Naive thymus-derived CD8-positive, alpha-beta T cell (primary cell): ENCODE measurements around the gene PRKCH. TPM values are rescaled to one million over a fixed set of nuclear protein-coding genes. Genes with fewer than 3 reads are reported as not detected.
A peak's percentile ranks its signal among the peaks of the same experiment; 100 is the strongest.

Experiments
- ATAC-seq, 2 donors: fragments of 150-1000 bp; cut with Tn5 transposase in 1 of 2; sonication (Bioruptor Pico), chemical (Tn5 transposase) in 1 of 2; 1 replicate in 1 of 2; 2 replicates in 1 of 2; pipeline ENCODE4 v1.10.0; 2021; ENCODE audit warnings: mild to moderate bottlenecking in 2 of 2, moderate library complexity in 2 of 2
- POLR2A ChIA-PET: fragments of 350-600 bp; sonication (Branson Sonifier 250); formaldehyde crosslinking; loops from one replicate; lab custom pipeline; 2021; ENCODE audit warnings: antibody characterized with exemption; lab: Charles Lee
- DNase-seq, 10 donors: peaks; one replicate each; pipeline versions ENCODE4 v3.0.0 to v3.0.0-alpha.2; 2020 to 2022
- H3K27ac Mint-ChIP-seq, 10 donors: one replicate each; pipeline ENCODE4 v1.8.0; 2020 to 2022; ENCODE audit warnings: mild to moderate bottlenecking in 10 of 10, mixed read lengths in 10 of 10, moderate library complexity in 4 of 10, inconsistent platforms in 1 of 10
- H3K27me3 Mint-ChIP-seq, 5 donors: one replicate each; pipeline ENCODE4 v1.8.0; 2021 to 2022; ENCODE audit warnings: mixed read lengths in 5 of 5
- H3K36me3 Mint-ChIP-seq, 3 donors: one replicate each; pipeline ENCODE4 v1.8.0; 2020 to 2022; ENCODE audit warnings: mixed read lengths in 3 of 3, mild to moderate bottlenecking in 2 of 3, inconsistent platforms in 1 of 3
- H3K4me1 Mint-ChIP-seq, 4 donors: one replicate each; pipeline ENCODE4 v1.8.0; 2021 to 2022; ENCODE audit warnings: mixed read lengths in 4 of 4
- H3K4me3 Mint-ChIP-seq, 10 donors: one replicate each; pipeline ENCODE4 v1.8.0; 2020 to 2022; ENCODE audit warnings: mild to moderate bottlenecking in 10 of 10, mixed read lengths in 10 of 10, moderate library complexity in 6 of 10, inconsistent platforms in 1 of 10
- H3K9me3 Mint-ChIP-seq, 9 donors: one replicate each; pipeline ENCODE4 v1.8.0; 2020 to 2022; ENCODE audit warnings: mixed read lengths in 9 of 9, mild to moderate bottlenecking in 3 of 9, inconsistent platforms in 1 of 9, moderate library complexity in 1 of 9
- polyA plus RNA-seq, 3 donors: library from polyadenylated mRNA; unstranded; fragments of 300-500 nt; fragmentation: Illumina TruSeq; gene quantifications; one replicate each; pipeline ENCODE4 v1.2.3, GENCODE V29; 2021
- total RNA-seq, 8 experiments: library from RNA in 2 of 8; stranded (reverse) in 2 of 8; gene quantifications; one replicate each; pipeline ENCODE4 v1.2.3 and lab custom pipeline; 2021 to 2026

PRKCH gene
- total and polyA plus RNA-seq, 5 experiments from 2014 or later: 184 to 306 (median 264) TPM

DNA sequence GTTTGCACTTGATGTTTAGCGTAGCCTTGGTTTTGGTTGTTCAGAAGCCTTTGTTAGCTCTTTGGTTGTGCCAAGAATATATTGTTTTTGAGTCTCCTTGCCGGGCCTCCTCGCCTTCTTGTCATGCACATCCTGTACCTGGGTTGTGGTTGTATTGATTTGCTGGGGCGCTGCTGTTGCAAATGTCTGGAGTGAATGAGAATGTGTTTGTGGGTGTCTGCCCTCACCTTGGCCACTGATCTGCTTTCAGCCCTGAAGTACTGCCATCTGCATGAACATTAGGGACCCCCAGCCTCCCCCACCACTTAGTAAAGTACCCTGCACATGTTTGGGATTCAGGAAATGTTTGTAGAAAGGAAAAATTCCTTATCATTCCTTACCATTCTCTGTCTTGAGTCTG, 16.5 kb downstream of the PRKCH start:
- DNase-seq (peak; percentile 38 to 95 (median 86)), ATAC-seq (peak; percentile 60 to 67)
- Mint-ChIP-seq H3K4me3 (peak overlapping the region; percentile 61 to 90 (median 82)), H3K9me3 (no peaks in the 10 kb centered on the region), H3K4me1 (peaks cover 52 to 94% (median 90%) of the 10 kb centered on the region in 4 donors), H3K27ac (peak overlapping the region in 9 of 10 donors; percentile 96 to 100 (median 99)), H3K27me3 (no peaks in the 10 kb centered on the region), H3K36me3 (peaks cover 0 to 21% (median 14%) of the 10 kb centered on the region in 3 donors)
- POLR2A ChIA-PET: interaction anchor here (0.6 to 14.5 kb wide), 20 partner anchors 8 to 499 kb away, joined by 3 to 259 read pairs (median 4); partner anchors contain the start of genes PRKCH and SNAPC1

DNA sequence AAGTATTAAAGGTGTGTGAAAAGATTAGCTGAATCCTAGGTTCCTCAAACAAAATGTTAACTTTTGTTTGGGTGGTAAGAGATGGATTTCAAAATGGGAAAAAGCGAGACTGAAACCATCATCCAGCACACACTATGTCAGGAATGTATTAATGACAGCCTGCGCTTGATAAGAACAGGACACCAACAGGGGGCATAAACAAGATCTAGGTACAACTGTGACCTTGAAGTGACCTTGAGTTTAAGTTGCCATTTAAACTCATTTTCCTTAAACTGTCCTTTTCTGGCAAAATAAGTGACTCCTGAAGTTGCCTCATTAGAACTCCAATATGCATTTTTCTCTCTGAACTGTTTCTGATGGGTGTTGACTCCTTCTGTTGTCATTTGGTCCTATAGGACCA, 17.1 kb downstream of the PRKCH start:
- ATAC-seq (no peak), DNase-seq (no peak)
- no peaks in the 10 kb centered on the region for H3K27me3 Mint-ChIP-seq
- peak overlapping the region; percentile 61 to 90 (median 82) for H3K4me3 Mint-ChIP-seq
- peaks cover 0 to 21% (median 14%) of the 10 kb centered on the region in 3 donors for H3K36me3 Mint-ChIP-seq
- peaks cover 53 to 94% (median 91%) of the 10 kb centered on the region in 4 donors for H3K4me1 Mint-ChIP-seq
- H3K27ac Mint-ChIP-seq: peak overlapping the region in 9 of 10 donors; percentile 96 to 100 (median 99)
- no peaks in the 10 kb centered on the region for H3K9me3 Mint-ChIP-seq
- POLR2A ChIA-PET: interaction anchor here (0.8 to 14.5 kb wide), 12 partner anchors 7 to 114 kb away, joined by 3 to 259 read pairs (median 4); partner anchors contain the start of gene PRKCH

DNA sequence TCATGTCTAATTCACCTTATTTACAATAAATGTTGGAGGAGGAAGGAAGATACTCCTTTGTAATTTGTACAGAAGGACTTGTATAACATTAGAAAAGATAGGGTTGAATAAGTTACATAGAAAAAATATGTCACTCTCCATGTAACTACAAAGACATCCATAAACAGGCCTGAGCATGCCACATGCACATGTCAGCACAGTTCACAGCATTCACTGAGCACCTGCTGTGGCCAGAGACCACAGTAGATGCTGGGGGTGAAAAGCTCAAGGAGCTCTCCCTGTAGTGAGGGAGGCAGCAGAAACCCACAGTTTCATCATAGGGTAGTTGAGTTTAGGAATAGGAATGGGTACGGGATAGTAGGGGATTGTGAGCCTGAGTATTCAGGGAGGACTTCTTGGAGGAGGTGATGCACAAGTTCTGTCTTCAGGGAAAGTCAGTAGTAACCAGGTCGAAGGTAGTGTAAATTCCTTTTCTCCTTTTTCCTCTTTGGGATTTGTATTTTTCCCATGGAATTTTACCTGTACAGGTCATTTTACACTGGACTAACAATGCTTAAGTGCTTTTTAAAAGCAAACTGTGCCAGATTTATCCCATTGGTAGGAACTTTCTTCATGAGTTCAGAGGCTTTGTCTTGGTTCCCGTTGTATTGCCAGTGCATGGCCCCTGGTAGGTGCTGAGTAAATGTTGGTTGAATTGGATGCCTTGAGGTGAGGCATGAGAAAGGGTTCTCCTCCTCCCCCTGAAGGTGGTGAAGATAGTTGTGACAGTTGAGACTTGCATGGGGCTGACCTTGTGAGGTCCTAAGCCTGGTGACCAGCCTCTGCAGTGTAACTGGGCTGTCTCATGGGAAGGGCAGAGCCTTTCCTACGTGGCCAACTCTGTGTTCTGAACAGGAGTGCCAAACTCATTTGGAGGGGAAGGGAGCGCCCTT, 20.2 kb downstream of the PRKCH start:
- Mint-ChIP-seq H3K9me3 (no peaks in the 10 kb centered on the region), H3K27me3 (no peaks in the 10 kb centered on the region), H3K27ac (peak overlapping the region in 9 of 10 donors; percentile 94 to 100 (median 99)), H3K4me3 (peak overlapping the region; percentile 50 to 92 (median 86)), H3K36me3 (peaks cover 0 to 16% (median 5%) of the 10 kb centered on the region in 3 donors), H3K4me1 (peaks cover 52 to 97% (median 91%) of the 10 kb centered on the region in 4 donors)
- POLR2A ChIA-PET: interaction anchor here (1.0 to 14.5 kb wide), 13 partner anchors 6 to 119 kb away, joined by 3 to 259 read pairs (median 4); partner anchors contain the start of gene PRKCH
- DNase-seq (peak in 5 of 10 donors; percentile 35 to 66 (median 44)), ATAC-seq (no peak)

DNA sequence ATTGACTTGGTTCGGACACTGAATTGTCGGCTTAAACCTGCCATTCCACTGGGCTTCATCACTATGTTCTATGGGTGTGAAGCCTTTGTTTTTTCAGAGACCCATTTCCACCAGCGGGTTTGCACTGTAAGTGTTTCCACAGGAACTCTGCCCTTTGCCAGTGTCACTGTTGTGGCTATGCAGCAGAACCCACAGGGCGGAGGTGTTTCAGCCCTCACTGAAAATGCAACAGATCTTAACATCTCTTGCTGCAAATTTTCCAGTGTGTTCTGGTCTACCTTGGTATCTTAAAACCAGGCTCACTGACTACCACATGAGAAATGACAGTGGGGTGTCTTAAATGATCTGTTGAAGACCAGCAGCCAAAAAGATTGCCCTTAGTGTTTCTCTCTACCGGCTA, 21.1 kb downstream of the PRKCH start:
- POLR2A ChIA-PET: interaction anchor here (1.0 to 14.5 kb wide), 10 partner anchors 7 to 118 kb away, joined by 3 to 259 read pairs (median 6); partner anchors contain the start of gene PRKCH
- H3K9me3 Mint-ChIP-seq: no peaks in the 10 kb centered on the region
- no peaks in the 10 kb centered on the region for H3K27me3 Mint-ChIP-seq
- DNase-seq: peak; percentile 48 to 93 (median 84)
- peak; percentile 52 to 64 for ATAC-seq
- peak overlapping the region in 9 of 10 donors; percentile 94 to 100 (median 99) for H3K27ac Mint-ChIP-seq
- H3K4me1 Mint-ChIP-seq: peaks cover 53 to 97% (median 94%) of the 10 kb centered on the region in 4 donors
- peaks cover 0 to 16% (median 4%) of the 10 kb centered on the region in 3 donors for H3K36me3 Mint-ChIP-seq
- H3K4me3 Mint-ChIP-seq: peak overlapping the region; percentile 69 to 92 (median 86)

DNA sequence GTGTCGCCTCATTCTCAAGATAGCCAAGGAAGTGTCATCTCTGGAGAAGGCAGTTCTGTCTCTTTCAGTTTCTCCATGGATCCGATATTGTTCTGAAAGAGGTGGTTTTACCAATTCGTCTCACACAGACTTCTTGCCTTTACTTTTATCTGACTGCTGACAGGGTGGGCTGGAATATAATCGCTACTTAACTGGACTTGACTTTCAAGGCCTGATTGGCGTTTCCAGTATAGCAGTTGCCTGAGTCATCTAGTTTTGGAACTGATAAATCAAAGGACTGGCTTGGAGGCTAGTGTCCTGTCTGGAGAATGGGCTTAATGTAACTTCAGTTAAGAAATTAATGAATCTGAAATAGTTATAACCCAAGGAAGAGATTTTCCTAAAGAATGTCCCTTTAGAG, 21.6 kb downstream of the PRKCH start:
- Mint-ChIP-seq H3K27me3 (no peaks in the 10 kb centered on the region), H3K4me3 (peak overlapping the region; percentile 69 to 92 (median 86)), H3K36me3 (peaks cover 0 to 16% (median 4%) of the 10 kb centered on the region in 3 donors), H3K9me3 (no peaks in the 10 kb centered on the region), H3K27ac (peak overlapping the region in 9 of 10 donors; percentile 94 to 100 (median 99)), H3K4me1 (peaks cover 52 to 97% (median 94%) of the 10 kb centered on the region in 4 donors)
- DNase-seq (no peak), ATAC-seq (no peak)
- POLR2A ChIA-PET: interaction anchor here (0.9 to 14.5 kb wide), 10 partner anchors 8 to 351 kb away, joined by 4 to 259 read pairs (median 6); partner anchors contain the start of gene PRKCH

DNA sequence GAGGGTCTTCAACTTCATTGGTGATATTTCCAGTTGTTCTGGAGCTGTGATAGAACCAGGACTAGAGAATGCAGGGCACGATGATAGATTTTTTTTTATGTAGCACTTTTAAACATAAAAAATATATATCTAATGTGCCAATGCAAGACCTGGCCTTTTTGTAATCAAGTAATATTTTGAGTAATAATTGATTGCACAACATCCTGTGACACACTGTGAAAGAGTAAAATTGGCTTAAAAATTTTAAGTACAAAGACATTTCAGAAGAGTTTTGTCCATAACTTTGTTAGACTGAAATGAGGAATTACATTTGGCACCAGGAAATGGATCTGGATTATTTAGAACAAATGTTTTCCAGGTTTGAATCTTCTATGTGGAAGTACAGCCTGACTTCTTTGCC, 22.1 kb downstream of the PRKCH start:
- Mint-ChIP-seq H3K9me3 (no peaks in the 10 kb centered on the region), H3K36me3 (peaks cover 0 to 16% (median 4%) of the 10 kb centered on the region in 3 donors), H3K27me3 (no peaks in the 10 kb centered on the region), H3K27ac (peak overlapping the region in 9 of 10 donors; percentile 94 to 100 (median 99)), H3K4me3 (peak overlapping the region; percentile 69 to 92 (median 88)), H3K4me1 (peaks cover 55 to 97% (median 94%) of the 10 kb centered on the region in 4 donors)
- POLR2A ChIA-PET: interaction anchor here (0.6 to 11.1 kb wide), 9 partner anchors 8 to 351 kb away, joined by 3 to 135 read pairs (median 5); partner anchors contain the start of gene PRKCH
- no peak for ATAC-seq
- DNase-seq: no peak

DNA sequence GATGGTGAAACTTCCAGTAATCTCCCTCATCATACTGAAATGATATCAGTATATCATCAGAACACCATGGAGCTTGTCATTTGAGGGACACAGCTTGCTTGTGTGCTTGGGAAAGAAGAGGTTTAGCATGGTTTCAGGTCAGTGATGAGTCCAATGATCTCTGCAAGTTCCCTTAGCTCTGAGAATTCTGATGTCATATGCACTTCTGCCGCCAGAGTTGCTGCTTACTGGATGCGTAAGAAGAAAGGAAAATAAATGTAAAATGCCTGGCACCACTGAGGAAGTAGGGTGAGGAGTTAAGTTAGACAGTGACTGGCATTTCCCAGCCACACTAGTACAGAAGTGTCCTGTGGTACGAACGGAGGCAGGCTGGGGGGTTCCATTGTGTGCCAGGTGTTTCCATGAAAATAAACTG, 22.6 kb downstream of the PRKCH start:
- H3K4me3 Mint-ChIP-seq: peak overlapping the region; percentile 65 to 92 (median 87)
- ATAC-seq (peak in 1 of 2 donors; percentile 23), DNase-seq (peak in 4 of 10 donors; percentile 30 to 57 (median 42))
- peaks cover 0 to 16% (median 4%) of the 10 kb centered on the region in 3 donors for H3K36me3 Mint-ChIP-seq
- H3K9me3 Mint-ChIP-seq: peaks cover 0 to 2% (median 0%) of the 10 kb centered on the region in 9 donors
- H3K4me1 Mint-ChIP-seq: peaks cover 57 to 97% (median 94%) of the 10 kb centered on the region in 4 donors
- H3K27ac Mint-ChIP-seq: peak overlapping the region in 9 of 10 donors; percentile 94 to 100 (median 99)
- no peaks in the 10 kb centered on the region for H3K27me3 Mint-ChIP-seq
- POLR2A ChIA-PET: interaction anchor here (0.6 to 11.1 kb wide), 9 partner anchors 9 to 59 kb away, joined by 3 to 135 read pairs (median 4); partner anchors contain the start of gene PRKCH

DNA sequence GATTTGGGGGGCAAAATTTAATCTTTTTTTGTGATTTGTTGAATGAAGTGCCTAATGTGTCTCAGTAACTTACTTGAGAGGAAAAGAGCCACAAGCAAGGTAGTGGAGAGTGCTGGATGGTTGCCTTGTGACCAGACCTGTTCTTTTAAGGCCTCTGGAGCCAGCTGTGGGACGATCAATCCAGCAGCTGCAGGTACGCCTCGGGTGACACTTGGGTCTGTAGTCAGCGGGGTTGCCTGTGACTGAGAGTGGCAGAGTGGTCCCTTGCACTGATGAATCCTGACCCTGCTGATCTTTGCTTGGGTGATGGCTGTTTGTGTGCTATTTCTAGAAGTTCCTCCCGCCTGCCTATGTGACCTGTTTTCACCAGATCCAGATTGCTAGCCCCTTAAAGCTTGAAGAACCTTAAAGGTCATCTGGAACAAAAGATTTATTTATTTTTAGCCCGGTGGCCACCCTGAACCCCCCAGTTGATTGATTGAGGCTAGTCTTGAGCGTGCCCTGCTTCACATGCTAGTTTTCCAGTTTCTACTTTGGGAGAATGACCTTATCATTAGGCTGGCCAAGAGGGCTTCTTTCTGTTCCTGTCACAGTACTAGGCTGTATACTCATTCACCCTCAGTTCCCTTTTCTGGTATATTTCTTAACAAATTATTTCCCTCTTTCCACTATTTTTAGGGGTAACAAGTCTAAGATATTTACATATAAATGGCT, 23.2 kb downstream of the PRKCH start:
- H3K36me3 Mint-ChIP-seq: peaks cover 0 to 16% (median 4%) of the 10 kb centered on the region in 3 donors
- no peaks in the 10 kb centered on the region for H3K27me3 Mint-ChIP-seq
- POLR2A ChIA-PET: interaction anchor here (0.5 to 11.1 kb wide), 10 partner anchors 9 to 59 kb away, joined by 3 to 135 read pairs (median 4); partner anchors contain the start of gene PRKCH
- peak overlapping the region in 9 of 10 donors; percentile 94 to 100 (median 99) for H3K27ac Mint-ChIP-seq
- H3K4me3 Mint-ChIP-seq: peak overlapping the region; percentile 65 to 92 (median 87)
- peaks cover 58 to 100% (median 96%) of the 10 kb centered on the region in 4 donors for H3K4me1 Mint-ChIP-seq
- H3K9me3 Mint-ChIP-seq: peaks cover 0 to 4% (median 0%) of the 10 kb centered on the region in 9 donors
- DNase-seq: no peak
- peak in 1 of 2 donors; percentile 4 for ATAC-seq

DNA sequence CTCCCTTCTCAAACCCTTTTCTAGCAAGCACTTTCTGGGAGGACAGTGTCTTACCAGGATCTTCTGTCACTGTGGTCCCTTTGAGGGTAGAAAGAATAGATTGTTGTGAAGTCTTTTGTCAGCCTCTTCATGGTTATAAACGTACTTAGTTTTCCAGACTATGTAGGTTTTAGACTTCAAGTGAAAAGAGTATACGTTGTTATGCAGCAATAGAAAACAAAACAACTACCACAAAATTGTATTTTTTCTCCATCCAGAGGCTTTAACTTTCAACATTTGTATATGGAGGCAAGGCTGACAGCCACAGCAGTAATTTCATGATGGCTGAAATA, 23.7 kb downstream of the PRKCH start:
- peaks cover 59 to 100% (median 96%) of the 10 kb centered on the region in 4 donors for H3K4me1 Mint-ChIP-seq
- peak in 2 of 10 donors; percentile 54 to 67 for DNase-seq
- H3K36me3 Mint-ChIP-seq: peaks cover 0 to 13% (median 4%) of the 10 kb centered on the region in 3 donors
- peaks cover 0 to 4% (median 0%) of the 10 kb centered on the region in 9 donors for H3K9me3 Mint-ChIP-seq
- peak overlapping the region; percentile 65 to 92 (median 87) for H3K4me3 Mint-ChIP-seq
- POLR2A ChIA-PET: interaction anchor here (0.7 to 11.1 kb wide), 5 partner anchors 9 to 50 kb away, joined by 3 to 135 read pairs (median 4); partner anchors contain the start of gene PRKCH
- H3K27me3 Mint-ChIP-seq: no peaks in the 10 kb centered on the region
- ATAC-seq: peak; percentile 31 to 33
- peak overlapping the region in 9 of 10 donors; percentile 94 to 100 (median 99) for H3K27ac Mint-ChIP-seq

DNA sequence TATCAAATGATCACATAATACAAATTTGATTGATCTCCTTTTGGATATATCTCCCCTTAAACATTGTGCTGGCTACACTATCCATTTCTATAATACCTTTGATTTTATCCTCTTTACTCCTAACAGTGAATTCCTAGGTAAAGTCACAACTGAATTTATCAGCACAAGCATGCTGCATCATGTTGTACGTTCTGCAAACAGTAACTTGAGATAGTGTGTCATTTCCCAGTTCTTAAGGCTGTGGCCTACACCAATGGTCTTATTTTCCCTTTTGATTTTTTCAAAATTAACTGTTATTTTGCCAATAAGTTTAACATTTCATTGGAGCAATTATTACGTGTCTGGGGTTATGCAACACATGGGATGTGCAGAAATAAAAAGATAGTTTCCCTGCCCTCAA, 24.8 kb downstream of the PRKCH start:
- Mint-ChIP-seq H3K27me3 (no peaks in the 10 kb centered on the region), H3K4me3 (peak overlapping the region; percentile 9 to 92 (median 87)), H3K36me3 (peaks cover 0 to 7% (median 0%) of the 10 kb centered on the region in 3 donors), H3K9me3 (peaks cover 0 to 4% (median 0%) of the 10 kb centered on the region in 9 donors), H3K4me1 (peaks cover 60 to 100% (median 96%) of the 10 kb centered on the region in 4 donors), H3K27ac (peak overlapping the region in 9 of 10 donors; percentile 94 to 100 (median 99))
- POLR2A ChIA-PET: interaction anchor here (0.6 to 11.1 kb wide), 8 partner anchors 11 to 82 kb away, joined by 3 to 135 read pairs (median 3); partner anchors contain the start of gene PRKCH
- no peak for ATAC-seq
- DNase-seq: no peak

DNA sequence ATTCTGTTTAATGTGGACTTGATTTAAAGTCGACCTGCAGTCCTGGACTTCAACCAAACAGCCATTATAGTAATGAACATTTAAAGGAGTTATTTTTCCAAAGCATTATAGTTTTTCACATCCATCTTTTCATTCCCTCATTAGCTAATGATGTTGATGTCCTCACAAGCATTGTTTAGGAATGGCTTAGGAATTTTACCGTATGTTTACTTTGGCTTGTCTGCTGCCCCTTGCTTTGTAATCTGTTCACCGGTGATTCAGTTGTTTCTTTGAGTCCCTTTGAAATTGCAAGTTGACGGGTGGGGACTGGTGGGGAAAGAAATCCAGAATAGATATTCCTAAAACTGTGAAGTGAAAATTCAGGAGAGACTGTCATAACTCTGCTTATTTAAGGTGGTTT, 25.4 kb downstream of the PRKCH start:
- Mint-ChIP-seq H3K27ac (peak overlapping the region in 9 of 10 donors; percentile 94 to 100 (median 99)), H3K4me1 (peaks cover 59 to 100% (median 96%) of the 10 kb centered on the region in 4 donors), H3K27me3 (no peaks in the 10 kb centered on the region), H3K4me3 (peak overlapping the region; percentile 76 to 92 (median 87)), H3K9me3 (peaks cover 0 to 4% (median 0%) of the 10 kb centered on the region in 9 donors), H3K36me3 (peaks cover 0 to 5% (median 0%) of the 10 kb centered on the region in 3 donors)
- DNase-seq (no peak), ATAC-seq (no peak)
- POLR2A ChIA-PET: interaction anchor here (0.5 to 11.1 kb wide), 8 partner anchors 12 to 108 kb away, joined by 3 to 135 read pairs (median 4); partner anchors contain the start of gene PRKCH
